MCF 10A (cell line): ENCODE results near the gene RASA2. TPM values are rescaled to one million over a fixed set of nuclear protein-coding genes. Genes with fewer than 3 reads are reported as not detected.

ENCODE experiments used
- BruUV-seq: library from RNA; stranded (reverse); fragments of 400-500 nt; replicated peaks from 2 replicates; lab custom pipeline; 2021; lab: Mats Ljungman, UMichigan
- CTCF ChIA-PET: fragments of 300-600 bp; sonication (Branson Sonifier 250); formaldehyde crosslinking; extraction: SDS; loops from one replicate; lab custom pipeline; 2021; ENCODE audit warnings: antibody characterized with exemption, inconsistent platforms; lab: Yijun Ruan, JAX
- POLR2A ChIA-PET: fragments of 300-600, 350-650 bp; sonication (Branson Sonifier 250); formaldehyde crosslinking; extraction: SDS; loops from one replicate; lab custom pipeline; 2020; ENCODE audit warnings: antibody characterized with exemption, inconsistent platforms; lab: Yijun Ruan, JAX
- DNase-seq: peaks from one replicate; pipeline ENCODE4 v3.0.0-alpha.2; 2018; ENCODE audit not compliant: unreplicated experiment
- H3K27ac Mint-ChIP-seq: one replicate; pipeline ENCODE4 v1.8.0; 2022; ENCODE audit warnings: mild to moderate bottlenecking, low read depth, mixed read lengths; ENCODE audit not compliant: unreplicated experiment
- H3K27me3 Mint-ChIP-seq: one replicate; pipeline ENCODE4 v1.8.0; 2022; ENCODE audit warnings: mixed read lengths; ENCODE audit not compliant: insufficient read depth, unreplicated experiment
- H3K36me3 Mint-ChIP-seq: one replicate; pipeline ENCODE4 v1.8.0; 2022; ENCODE audit warnings: mild to moderate bottlenecking, moderate library complexity, mixed read lengths; ENCODE audit not compliant: insufficient read depth, unreplicated experiment
- H3K4me1 Mint-ChIP-seq: one replicate; pipeline ENCODE4 v1.8.0; 2022; ENCODE audit warnings: mixed read lengths; ENCODE audit not compliant: insufficient read depth, unreplicated experiment
- H3K4me3 Mint-ChIP-seq: one replicate; pipeline ENCODE4 v1.8.0; 2022; ENCODE audit warnings: mild to moderate bottlenecking, moderate library complexity, mixed read lengths; ENCODE audit not compliant: unreplicated experiment
- H3K9me3 Mint-ChIP-seq: one replicate; pipeline ENCODE4 v1.8.0; 2022; ENCODE audit warnings: mixed read lengths; ENCODE audit not compliant: unreplicated experiment
- CTCF ChIP-seq: fragments of 200-600 bp; IDR thresholded peaks from one replicate; pipeline ENCODE4 v1.8.0; 2022; ENCODE audit warnings: antibody characterized with exemption, mild to moderate bottlenecking; ENCODE audit not compliant: unreplicated experiment
- intact Hi-C: fragments of 100-400 bp; cut with micrococcal nuclease; formaldehyde crosslinking; loops from 2 replicates; pipeline ENCODE4 v1.14.1; 2022
- total RNA-seq: library from RNA; stranded (reverse); gene quantifications from 2 replicates; pipeline ENCODE4 v1.2.3, GENCODE V29; 2022

Gene RASA2
- total RNA-seq, 1 experiment from 2014 or later = 19.5 TPM

DNA sequence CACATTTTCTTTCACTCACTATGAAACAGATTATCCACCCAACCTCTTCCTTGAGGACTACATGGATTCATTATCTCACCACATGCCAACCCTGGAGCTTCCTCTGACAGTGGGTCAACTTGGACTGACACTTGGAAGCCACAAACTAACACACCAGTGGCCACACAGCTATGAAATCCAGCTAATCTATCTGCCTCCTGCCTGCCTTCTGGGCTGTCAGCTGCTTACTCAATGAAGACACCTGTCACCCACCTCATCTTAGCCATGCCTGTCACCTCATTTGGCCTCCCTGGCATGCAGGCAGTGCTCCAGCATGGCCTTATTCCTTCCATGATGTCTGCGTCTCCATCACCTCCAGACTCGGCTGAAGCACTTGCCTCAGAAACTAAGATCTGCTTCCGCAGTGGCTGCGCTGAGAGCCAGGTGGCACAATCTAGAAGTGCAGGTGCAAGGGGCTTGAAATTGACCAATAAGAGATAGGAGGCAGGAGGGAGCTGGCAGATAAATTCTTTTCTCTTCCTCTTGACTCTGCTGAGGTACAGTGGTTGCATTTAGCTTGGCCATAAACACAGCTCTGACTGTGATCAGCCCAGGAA is 146.1 kb downstream of the RASA2 start:
- no peaks in the 10 kb centered on the region for H3K4me1 Mint-ChIP-seq
- no peaks in the 10 kb centered on the region for H3K27me3 Mint-ChIP-seq

DNA sequence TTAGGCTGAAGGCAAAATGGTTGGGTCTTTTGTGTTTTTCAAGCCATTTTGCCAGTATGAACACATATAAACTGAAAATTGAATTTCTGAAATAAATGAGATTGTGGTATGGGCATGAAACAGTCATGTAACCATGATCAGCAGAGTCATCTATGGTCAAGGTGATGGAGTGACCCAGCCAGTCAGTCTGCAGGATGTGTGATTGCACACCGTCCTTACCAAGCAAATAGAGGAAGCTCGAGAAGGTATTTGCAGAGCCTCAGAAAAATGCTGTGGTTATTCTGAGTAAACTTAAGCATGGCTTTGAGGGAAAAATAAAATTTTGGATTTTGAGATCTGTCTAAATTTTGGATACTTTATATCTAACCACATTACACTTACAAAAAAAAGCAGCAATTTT is 155.4 kb downstream of the RASA2 start:
- H3K4me3 Mint-ChIP-seq = no peak overlapping the region

More for the DNA sequence above, 146.1 kb downstream of the RASA2 start:
- intact Hi-C loops = no loop called here
- Mint-ChIP-seq H3K27ac (no peak overlapping the region), H3K4me3 (no peak overlapping the region), H3K9me3 (no peaks in the 10 kb centered on the region), H3K36me3 (no peaks in the 10 kb centered on the region)
- TF ChIP-seq CTCF = no peak
- DNase-seq = no peak
- CTCF ChIA-PET = interaction anchor here (0.5 to 1.1 kb wide), 4 partner anchors 10 to 173 kb away, joined by 3 to 6 read pairs (median 4); partner anchors contain the start of gene RNF7
- POLR2A ChIA-PET = no interaction called here
- no TSS peak for BruUV-seq

DNA sequence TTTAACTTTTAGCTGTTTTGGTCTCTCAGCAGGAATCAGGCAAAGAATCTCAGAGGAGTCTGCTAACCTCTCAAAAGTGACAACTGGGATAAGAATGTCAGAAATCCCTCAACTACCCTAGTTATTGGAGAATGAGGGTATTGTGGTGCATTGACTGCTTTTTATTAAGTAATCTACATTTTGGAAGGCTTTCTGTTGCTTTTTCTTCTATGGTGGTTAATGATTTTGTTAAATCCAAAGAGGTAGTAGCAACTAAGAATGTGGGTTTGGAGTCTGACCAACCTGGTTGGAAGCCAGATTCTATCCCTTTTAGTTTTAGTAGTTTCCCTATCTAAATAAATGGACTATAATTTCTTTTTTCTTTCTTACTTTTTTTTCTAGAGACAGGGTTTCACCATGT is 156.6 kb downstream of the RASA2 start:
- Mint-ChIP-seq H3K4me1 (peaks cover 6% of the 10 kb centered on the region), H3K36me3 (peaks cover 6% of the 10 kb centered on the region), H3K27me3 (no peaks in the 10 kb centered on the region), H3K27ac (no peak overlapping the region), H3K4me3 (no peak overlapping the region), H3K9me3 (no peaks in the 10 kb centered on the region)
- ChIA-PET POLR2A (interaction anchor here (0.6 kb wide), 1 partner anchor 11 kb away, joined by 3 read pairs; no protein-coding TSS in a partner anchor), CTCF (interaction anchor here (0.6 to 1.5 kb wide), 2 partner anchors 14 to 30 kb away, joined by 4 to 5 read pairs; no protein-coding TSS in a partner anchor)
- intact Hi-C loops = no loop called here
- BruUV-seq = no TSS peak
- no peak for TF ChIP-seq CTCF
- no peak for DNase-seq

More for the DNA sequence above, 155.4 kb downstream of the RASA2 start:
- peaks cover 6% of the 10 kb centered on the region for H3K36me3 Mint-ChIP-seq
- H3K4me1 Mint-ChIP-seq = peaks cover 6% of the 10 kb centered on the region
- no peak for TF ChIP-seq CTCF
- ChIA-PET POLR2A (no interaction called here), CTCF (no interaction called here)
- H3K27me3 Mint-ChIP-seq = no peaks in the 10 kb centered on the region
- no peak overlapping the region for H3K27ac Mint-ChIP-seq
- BruUV-seq = no TSS peak
- intact Hi-C loops = no loop called here
- no peaks in the 10 kb centered on the region for H3K9me3 Mint-ChIP-seq
- no peak for DNase-seq

- ChIA-PET POLR2A (no interaction called here), CTCF (interaction anchor here (0.6 to 1.6 kb wide), 5 partner anchors 14 to 60 kb away, joined by 3 to 6 read pairs (median 4); no protein-coding TSS in a partner anchor)
- DNase-seq = no peak
- no TSS peak for BruUV-seq
- TF ChIP-seq CTCF = no peak
- Mint-ChIP-seq H3K27me3 (no peaks in the 10 kb centered on the region), H3K36me3 (peaks cover 6% of the 10 kb centered on the region), H3K9me3 (no peaks in the 10 kb centered on the region), H3K4me1 (peaks cover 6% of the 10 kb centered on the region), H3K27ac (no peak overlapping the region), H3K4me3 (no peak overlapping the region)
- intact Hi-C loops = loop anchor here (1.0 kb wide), 1 partner anchor 67 kb away; no protein-coding TSS in a partner anchor
Measured at GRCh38 chr3:141643796-141644195, 157.0 kb downstream of the RASA2 start.
